Right lobe of liver (tissue), 6 donors: Measurements from ENCODE around the gene CLEC2B. TPM values are rescaled to one million over a fixed set of nuclear protein-coding genes. Genes with fewer than 3 reads are reported as not detected.

ENCODE experiments used
- ATAC-seq, 4 donors: fragments of 200-7000 bp; cut with Tn5 transposase; one replicate each; pipeline ENCODE4 v1.9.1; 2020; ENCODE audit warnings: mild to moderate bottlenecking in 4 of 4, moderate library complexity in 4 of 4
- DNase-seq, 3 donors: peaks; one replicate each; pipeline ENCODE4 v3.0.0-alpha.2; 2020
- H3K27ac ChIP-seq, 3 donors: fragments of 200-600 bp; one replicate each; pipeline ENCODE4 v1.8.0; 2022
- H3K27me3 ChIP-seq, 2 donors: fragments of 200-600 bp; one replicate each; pipeline ENCODE4 v1.8.0; 2022
- H3K36me3 ChIP-seq, 4 donors: fragments of 200-600 bp; sonication (generic) in 1 of 4; one replicate each; pipeline versions ENCODE4 v1.5.1 to v1.8.0; 2017 to 2022; ENCODE audit warnings: control low read depth in 1 of 4
- H3K4me1 ChIP-seq, 4 donors: fragments of 200-600 bp; sonication (generic) in 1 of 4; one replicate each; pipeline versions ENCODE4 v1.5.1 to v1.8.0; 2017 to 2022; ENCODE audit warnings: control low read depth in 1 of 4
- H3K4me3 ChIP-seq, 3 donors: fragments of 200-600 bp; one replicate each; pipeline ENCODE4 v1.8.0; 2022
- H3K9me3 ChIP-seq, 4 donors: fragments of 200-600 bp; sonication (generic) in 1 of 4; one replicate each; pipeline versions ENCODE4 v1.5.1 to v1.8.0; 2017 to 2022; ENCODE audit warnings: control low read depth in 1 of 4
- POLR2A ChIP-seq: fragments of 450-650 bp; IDR thresholded peaks from one replicate; pipeline ENCODE4 v1.6.1; 2017; ENCODE audit warnings: antibody characterized with exemption, mild to moderate bottlenecking
- WGBS: methylation state at CpG from one replicate; pipeline ENCODE4 v1.1.6; 2018; ENCODE audit warnings: low coverage, low lambda C conversion rate; ENCODE audit not compliant: insufficient coverage; ENCODE audit errors: missing lambda C conversion rate; 5-methylcytosine and 5-hydroxymethylcytosine counted together
- intact Hi-C, 2 donors: fragments of 100-400 bp; cut with DNase I; formaldehyde crosslinking; loops; one replicate each; pipeline versions ENCODE4 v1.11.2 to v1.14.1; 2022
- total RNA-seq, 6 experiments: library from RNA; depleted of rRNA in 2 of 6; stranded (reverse); fragments of >200 nt in 2 of 6; fragmentation: NEBNext Ultra II Directional in 3 of 6; extraction: Animal tissue kit (Norgen Biotek cat#: 25700) in 3 of 6; gene quantifications; one replicate each; pipeline versions ENCODE4 v1.1.0 to v1.2.4, GENCODE V29; 2016 to 2023
- TF ChIP-seq, protein P1 (sequence below), 4 donors: fragments of 200-600 bp in 3 of 4; fragments of 450-650 bp in 1 of 4; IDR thresholded peaks; one replicate each; pipeline versions ENCODE4 v1.5.1 to v1.8.0; 2016 to 2022; ENCODE audit warnings: antibody characterized with exemption in 4 of 4, mild to moderate bottlenecking in 2 of 4
- donor health status: DM: no; HTN: yes; CAD: no.
- donor health status: DM: no; HTN: no; CAD: no.
- donor health status: DM: no; HTN: no; CAD: no.
- donor health status: DM: no; HTN: yes; CAD: no.
- donor health status: DM: no; HTN: yes; CAD: no.

Gene CLEC2B
- total RNA-seq, 6 experiments from 2014 or later, result 1.4 to 11.1 (median 4.9) TPM

DNA sequence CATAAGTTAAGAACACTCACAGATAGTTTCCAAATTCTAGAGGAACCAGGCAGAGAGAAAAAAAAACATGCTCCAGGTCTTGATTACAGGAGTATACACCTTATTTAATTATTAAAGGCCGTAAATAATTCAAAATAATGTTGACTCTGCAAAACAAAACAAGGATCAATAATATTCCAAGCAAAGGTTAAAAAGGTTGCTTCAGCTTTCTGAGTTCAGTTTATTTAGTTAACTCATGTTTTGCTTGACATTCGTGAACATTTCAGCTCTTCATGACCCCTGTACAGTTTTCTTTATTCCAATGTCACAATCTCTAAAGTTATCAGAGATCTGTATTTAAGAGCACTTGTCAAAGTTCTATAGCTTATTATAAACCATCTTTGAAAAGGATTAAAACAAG is 31.8 kb upstream of the CLEC2B start:
- Histone ChIP-seq H3K27ac (peak overlapping the region in 2 of 3 donors; percentile 11 to 36), H3K9me3 (peaks cover 0 to 7% (median 0%) of the 10 kb centered on the region in 4 donors), H3K36me3 (no peaks in the 10 kb centered on the region), H3K4me1 (peaks cover 0 to 19% (median 7%) of the 10 kb centered on the region in 4 donors), H3K4me3 (no peak overlapping the region), H3K27me3 (no peaks in the 10 kb centered on the region)
- TF ChIP-seq, protein P1, sequence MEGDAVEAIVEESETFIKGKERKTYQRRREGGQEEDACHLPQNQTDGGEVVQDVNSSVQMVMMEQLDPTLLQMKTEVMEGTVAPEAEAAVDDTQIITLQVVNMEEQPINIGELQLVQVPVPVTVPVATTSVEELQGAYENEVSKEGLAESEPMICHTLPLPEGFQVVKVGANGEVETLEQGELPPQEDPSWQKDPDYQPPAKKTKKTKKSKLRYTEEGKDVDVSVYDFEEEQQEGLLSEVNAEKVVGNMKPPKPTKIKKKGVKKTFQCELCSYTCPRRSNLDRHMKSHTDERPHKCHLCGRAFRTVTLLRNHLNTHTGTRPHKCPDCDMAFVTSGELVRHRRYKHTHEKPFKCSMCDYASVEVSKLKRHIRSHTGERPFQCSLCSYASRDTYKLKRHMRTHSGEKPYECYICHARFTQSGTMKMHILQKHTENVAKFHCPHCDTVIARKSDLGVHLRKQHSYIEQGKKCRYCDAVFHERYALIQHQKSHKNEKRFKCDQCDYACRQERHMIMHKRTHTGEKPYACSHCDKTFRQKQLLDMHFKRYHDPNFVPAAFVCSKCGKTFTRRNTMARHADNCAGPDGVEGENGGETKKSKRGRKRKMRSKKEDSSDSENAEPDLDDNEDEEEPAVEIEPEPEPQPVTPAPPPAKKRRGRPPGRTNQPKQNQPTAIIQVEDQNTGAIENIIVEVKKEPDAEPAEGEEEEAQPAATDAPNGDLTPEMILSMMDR (IDR thresholded peaks at IDR 0.05), result no peak
- TF ChIP-seq POLR2A, result no peak
- no peak for DNase-seq
- ATAC-seq, result peak; percentile 38 to 81 (median 76)
- intact Hi-C loops, result no loop called here
- WGBS, result 27% methylated on average over 2 of the region's 2 CpGs

DNA sequence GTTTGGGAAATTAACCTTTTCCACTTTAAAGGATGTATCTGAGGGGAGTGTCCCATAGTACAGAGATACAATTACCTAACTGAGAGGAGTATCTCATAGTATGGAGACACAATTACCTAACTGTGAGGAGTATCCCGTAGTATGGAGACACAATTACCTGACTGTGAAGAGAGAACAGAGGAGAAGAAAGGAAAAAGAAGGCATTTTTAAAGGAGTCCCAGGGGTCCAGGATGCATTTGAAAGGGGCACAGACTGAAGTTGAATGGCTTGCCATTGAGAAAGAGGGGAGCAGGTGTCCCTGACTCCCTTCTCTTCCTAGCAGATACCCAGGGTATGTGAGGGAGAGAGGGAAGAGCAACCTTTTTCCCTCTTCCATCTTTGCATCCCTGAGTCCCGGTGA is 30.1 kb upstream of the CLEC2B start:
- peaks cover 0 to 19% (median 7%) of the 10 kb centered on the region in 4 donors for H3K4me1 ChIP-seq
- H3K4me3 ChIP-seq, result no peak overlapping the region
- H3K27me3 ChIP-seq, result no peaks in the 10 kb centered on the region
- no peak for TF ChIP-seq POLR2A
- TF ChIP-seq, protein P1 (IDR thresholded peaks at IDR 0.05), result no peak
- intact Hi-C loops, result no loop called here
- no peaks in the 10 kb centered on the region for H3K36me3 ChIP-seq
- H3K27ac ChIP-seq, result no peak overlapping the region
- no peak for DNase-seq
- no peak for ATAC-seq
- WGBS, result 89% methylated on average over 1 of the region's 2 CpGs
- H3K9me3 ChIP-seq, result peaks cover 0 to 7% (median 0%) of the 10 kb centered on the region in 4 donors

DNA sequence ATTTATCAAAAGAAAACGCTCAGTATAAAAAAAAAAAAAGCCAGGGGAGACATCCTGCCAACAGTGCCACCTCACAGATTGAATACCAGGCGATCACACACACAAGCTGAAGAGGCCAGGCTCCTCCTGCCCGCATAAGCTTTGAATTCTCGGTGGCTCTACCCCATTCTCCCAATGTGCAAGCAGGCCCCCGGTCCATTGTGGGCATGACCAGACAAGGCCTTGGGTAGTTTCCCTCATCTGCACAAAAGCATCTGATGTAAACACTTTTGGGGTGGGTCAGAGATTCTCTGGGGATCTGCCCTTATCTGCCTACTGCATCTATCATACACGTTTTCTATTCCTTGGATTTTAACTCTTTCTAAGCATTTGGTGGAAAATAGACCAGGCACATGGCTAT is 28.4 kb upstream of the CLEC2B start:
- 78% methylated on average over 5 of the region's 6 CpGs for WGBS

DNA sequence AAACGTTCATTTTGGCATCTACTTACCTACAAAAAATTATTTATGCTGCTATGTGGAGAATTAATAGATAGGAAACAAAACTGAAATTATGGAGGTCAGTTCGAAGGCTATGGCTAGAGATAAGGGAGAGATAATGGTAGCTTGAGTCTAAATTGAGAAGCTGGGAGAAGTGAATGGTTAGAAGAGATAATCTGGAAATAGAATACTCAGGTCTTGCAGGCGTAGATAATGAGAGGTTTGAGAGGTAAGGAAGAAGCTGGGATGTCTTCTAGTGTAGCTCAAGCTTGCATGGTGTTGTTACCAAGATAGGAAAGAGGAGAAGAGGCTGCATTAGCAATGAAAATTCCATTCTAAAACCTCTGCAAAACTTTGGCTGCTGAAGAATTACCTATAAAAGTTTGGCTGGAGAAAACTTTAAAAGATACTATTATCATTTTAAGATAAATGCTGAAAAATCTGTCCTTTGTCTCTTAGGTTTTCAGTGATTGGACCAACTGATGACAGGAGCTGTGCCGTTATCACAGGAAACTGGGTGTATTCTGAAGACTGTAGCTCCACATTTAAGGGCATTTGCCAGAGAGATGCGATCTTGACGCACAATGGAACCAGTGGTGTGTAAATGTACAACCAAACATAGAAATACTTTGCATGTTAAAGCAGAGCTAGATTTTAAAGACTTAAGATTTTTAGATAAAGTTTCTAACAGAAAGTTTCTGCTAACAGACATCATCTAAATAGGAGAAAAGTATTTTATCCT is 26.2 kb upstream of the CLEC2B start:
- intact Hi-C loops, result no loop called here
- TF ChIP-seq, protein P1 (IDR thresholded peaks at IDR 0.05), result no peak
- TF ChIP-seq POLR2A, result no peak
- peaks cover 0 to 9% (median 3%) of the 10 kb centered on the region in 4 donors for H3K4me1 ChIP-seq
- ATAC-seq, result no peak
- no peaks in the 10 kb centered on the region for H3K36me3 ChIP-seq
- DNase-seq, result no peak
- 71% methylated on average over 6 of the region's 6 CpGs for WGBS
- H3K27me3 ChIP-seq, result no peaks in the 10 kb centered on the region
- no peak overlapping the region for H3K4me3 ChIP-seq
- H3K27ac ChIP-seq, result no peak overlapping the region
- H3K9me3 ChIP-seq, result no peaks in the 10 kb centered on the region

More for the DNA sequence above, 28.4 kb upstream of the CLEC2B start:
- intact Hi-C loops, result no loop called here
- Histone ChIP-seq H3K9me3 (peaks cover 0 to 5% (median 0%) of the 10 kb centered on the region in 4 donors), H3K4me1 (peaks cover 0 to 19% (median 7%) of the 10 kb centered on the region in 4 donors), H3K4me3 (no peak overlapping the region), H3K27me3 (no peaks in the 10 kb centered on the region), H3K27ac (no peak overlapping the region), H3K36me3 (no peaks in the 10 kb centered on the region)
- TF ChIP-seq, protein P1 (IDR thresholded peaks at IDR 0.05), result no peak
- TF ChIP-seq POLR2A, result no peak
- DNase-seq (no peak), ATAC-seq (no peak)
